ENCODE results near the gene ABHD18. TPM values are rescaled to one million over a fixed set of nuclear protein-coding genes. Genes with fewer than 3 reads are reported as not detected.
"Not testable (repeated sequence)": the region's sequence is repeated elsewhere in the genome, so short reads cannot be mapped to it uniquely, and the experiment has no call there.

ABHD18 gene
- total RNA-seq, 1 donor from 2014 or later = 14.7 TPM

- H4K20me1 ChIP-seq (ENCODE audit: low read depth) = peaks cover 8% of the 10 kb centered on the region
- peaks cover 32% of the 10 kb centered on the region for H3F3A ChIP-seq (ENCODE audit: low read depth)
- Mint-ChIP-seq H3K27ac (peak overlapping the region; percentile 90), H3K27me3 (ENCODE audit: insufficient read depth, low read depth) (no peaks in the 10 kb centered on the region), H3K9me3 (no peaks in the 10 kb centered on the region), H3K4me3 (peak overlapping the region; percentile 84), H3K4me1 (peaks cover 10% of the 10 kb centered on the region), H3K36me3 (no peaks in the 10 kb centered on the region)
- H3K9me3 ChIP-seq (ENCODE audit: low read depth) = no peaks in the 10 kb centered on the region
- no peaks in the 10 kb centered on the region for H3K4me1 ChIP-seq
- H3K27ac ChIP-seq = peak overlapping the region; percentile 66
- peak overlapping the region; percentile 91 for H3K4me2 ChIP-seq
- H2AFZ ChIP-seq (replicated peaks) = peak overlapping the region; percentile 95
- H3K36me3 ChIP-seq = no peaks in the 10 kb centered on the region
- DNase-seq (ENCODE audit: low spot score) = no peak
- H3K27me3 ChIP-seq = no peaks in the 10 kb centered on the region
- peak overlapping the region; percentile 68 for H3K9ac ChIP-seq
- peaks cover 34% of the 10 kb centered on the region for H3K79me2 ChIP-seq (ENCODE audit: low read depth)
- TF ChIP-seq EZH2 (IDR thresholded peaks at IDR 0.05) (no peak), EZH2phosphoT487 (IDR thresholded peaks at IDR 0.05) (no peak), CTCF (IDR thresholded peaks at IDR 0.05) (no peak)
- peak overlapping the region; percentile 79 for H3K4me3 ChIP-seq
Observed at GRCh38 chr4:128060121-128060698, 95.0 kb downstream of the ABHD18 start.

- Histone ChIP-seq H3K36me3 (no peaks in the 10 kb centered on the region), H2AFZ (replicated peaks) (peak within 1 kb of the TSS; percentile 95), H3K27me3 (no peaks in the 10 kb centered on the region), H3K4me3 (peak within 1 kb of the TSS; percentile 79), H3K27ac (peak within 1 kb of the TSS; percentile 66), H3F3A (ENCODE audit: low read depth) (peaks cover 32% of the 10 kb centered on the region), H3K9me3 (ENCODE audit: low read depth) (no peaks in the 10 kb centered on the region), H3K9ac (peak within 1 kb of the TSS; percentile 76), H3K4me1 (no peaks in the 10 kb centered on the region), H4K20me1 (ENCODE audit: low read depth) (peaks cover 8% of the 10 kb centered on the region), H3K4me2 (peak within 1 kb of the TSS; percentile 91), H3K79me2 (ENCODE audit: low read depth) (peaks cover 41% of the 10 kb centered on the region)
- peak; percentile 96 for DNase-seq (ENCODE audit: low spot score)
- Mint-ChIP-seq H3K27ac (peak within 1 kb of the TSS; percentile 90), H3K9me3 (no peaks in the 10 kb centered on the region), H3K4me3 (peak within 1 kb of the TSS; percentile 93), H3K27me3 (ENCODE audit: insufficient read depth, low read depth) (no peaks in the 10 kb centered on the region), H3K36me3 (no peaks in the 10 kb centered on the region), H3K4me1 (peaks cover 10% of the 10 kb centered on the region)
- TF ChIP-seq EZH2phosphoT487 (IDR thresholded peaks at IDR 0.05) = no peak
- TF ChIP-seq CTCF (IDR thresholded peaks at IDR 0.05) = no peak
- TF ChIP-seq EZH2 (IDR thresholded peaks at IDR 0.05) = no peak
Observed at GRCh38 chr4:128060699-128061565, 95.7 kb downstream of the ABHD18 start, which contains the start of gene LARP1B. Gene LARP1B (plus strand): TSS chr4:128061312. CDS start chr4:128074952, 13,640 bp downstream.

GRCh38 chr4:128061566-128062536 is 96.6 kb downstream of the ABHD18 start:
- H3K9ac ChIP-seq = peak overlapping the region; percentile 76
- DNase-seq (ENCODE audit: low spot score) = peak; percentile 75
- peaks cover 8% of the 10 kb centered on the region for H4K20me1 ChIP-seq (ENCODE audit: low read depth)
- Mint-ChIP-seq H3K4me3 (peak overlapping the region; percentile 93), H3K27me3 (ENCODE audit: insufficient read depth, low read depth) (no peaks in the 10 kb centered on the region), H3K9me3 (no peaks in the 10 kb centered on the region), H3K4me1 (peaks cover 10% of the 10 kb centered on the region), H3K36me3 (no peaks in the 10 kb centered on the region), H3K27ac (peak overlapping the region; percentile 46)
- peaks cover 32% of the 10 kb centered on the region for H3F3A ChIP-seq (ENCODE audit: low read depth)
- peak overlapping the region; percentile 95 for H2AFZ ChIP-seq (replicated peaks)
- no peaks in the 10 kb centered on the region for H3K4me1 ChIP-seq
- no peaks in the 10 kb centered on the region for H3K27me3 ChIP-seq
- TF ChIP-seq EZH2phosphoT487 (IDR thresholded peaks at IDR 0.05) = no peak
- no peak for TF ChIP-seq EZH2 (IDR thresholded peaks at IDR 0.05)
- TF ChIP-seq CTCF (IDR thresholded peaks at IDR 0.05) = peak; percentile 33
- H3K36me3 ChIP-seq = no peaks in the 10 kb centered on the region
- H3K9me3 ChIP-seq (ENCODE audit: low read depth) = no peaks in the 10 kb centered on the region
- peak overlapping the region; percentile 79 for H3K4me3 ChIP-seq
- H3K4me2 ChIP-seq = peak overlapping the region; percentile 91
- H3K79me2 ChIP-seq (ENCODE audit: low read depth) = peaks cover 47% of the 10 kb centered on the region
- peak overlapping the region; percentile 66 for H3K27ac ChIP-seq

- H3K36me3 ChIP-seq; H3K4me1 ChIP-seq; H3K27me3 Mint-ChIP-seq (ENCODE audit: insufficient read depth, low read depth); H3K9me3 Mint-ChIP-seq; H3K27ac Mint-ChIP-seq; H2AFZ ChIP-seq (replicated peaks); H3K4me2 ChIP-seq; H3K4me3 Mint-ChIP-seq; H3K9ac ChIP-seq; H3K4me3 ChIP-seq; H3K9me3 ChIP-seq (ENCODE audit: low read depth); H3K27me3 ChIP-seq; H4K20me1 ChIP-seq (ENCODE audit: low read depth); DNase-seq (ENCODE audit: low spot score); H3K4me1 Mint-ChIP-seq; H3K27ac ChIP-seq; H3K36me3 Mint-ChIP-seq: not testable (repeated sequence)
- Histone ChIP-seq H3K79me2 (ENCODE audit: low read depth) (peaks cover 93% of the 10 kb centered on the region), H3F3A (ENCODE audit: low read depth) (peaks cover 16% of the 10 kb centered on the region)
Observed at GRCh38 chr4:128066453-128066820, 101.2 kb downstream of the ABHD18 start.

All from neural progenitor cell (in vitro differentiated cells).